Measurements from ENCODE around the gene SLFN13.

Gene SLFN13

DNA sequence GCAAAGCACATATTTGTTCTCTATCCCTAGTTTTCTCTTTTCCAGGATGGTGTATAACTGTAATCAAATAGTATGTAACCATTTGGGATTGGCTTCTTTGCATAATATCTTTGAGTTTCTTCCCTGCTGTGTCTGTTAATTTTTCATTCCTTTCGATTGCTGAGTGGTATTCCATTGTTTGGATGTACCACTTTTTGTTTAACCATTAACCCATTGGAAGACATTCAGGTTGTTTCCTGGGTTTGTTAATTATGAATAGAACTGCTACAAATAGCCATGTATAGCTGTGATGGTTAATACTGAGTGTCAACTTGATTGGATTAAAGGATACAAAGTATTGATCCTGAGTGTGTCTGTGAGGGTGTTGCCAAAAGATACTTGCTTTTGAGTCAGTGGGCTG, 4.6 kb upstream of the SLFN13 start:
- H3K4me3 ChIP-seq, result no peak overlapping the region
- TF ChIP-seq, protein P1, sequence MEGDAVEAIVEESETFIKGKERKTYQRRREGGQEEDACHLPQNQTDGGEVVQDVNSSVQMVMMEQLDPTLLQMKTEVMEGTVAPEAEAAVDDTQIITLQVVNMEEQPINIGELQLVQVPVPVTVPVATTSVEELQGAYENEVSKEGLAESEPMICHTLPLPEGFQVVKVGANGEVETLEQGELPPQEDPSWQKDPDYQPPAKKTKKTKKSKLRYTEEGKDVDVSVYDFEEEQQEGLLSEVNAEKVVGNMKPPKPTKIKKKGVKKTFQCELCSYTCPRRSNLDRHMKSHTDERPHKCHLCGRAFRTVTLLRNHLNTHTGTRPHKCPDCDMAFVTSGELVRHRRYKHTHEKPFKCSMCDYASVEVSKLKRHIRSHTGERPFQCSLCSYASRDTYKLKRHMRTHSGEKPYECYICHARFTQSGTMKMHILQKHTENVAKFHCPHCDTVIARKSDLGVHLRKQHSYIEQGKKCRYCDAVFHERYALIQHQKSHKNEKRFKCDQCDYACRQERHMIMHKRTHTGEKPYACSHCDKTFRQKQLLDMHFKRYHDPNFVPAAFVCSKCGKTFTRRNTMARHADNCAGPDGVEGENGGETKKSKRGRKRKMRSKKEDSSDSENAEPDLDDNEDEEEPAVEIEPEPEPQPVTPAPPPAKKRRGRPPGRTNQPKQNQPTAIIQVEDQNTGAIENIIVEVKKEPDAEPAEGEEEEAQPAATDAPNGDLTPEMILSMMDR (IDR thresholded peaks at IDR 0.05), result no peak
- no peak for DNase-seq (ENCODE audit: low spot score)
- H3K27ac ChIP-seq, result no peak overlapping the region

DNA sequence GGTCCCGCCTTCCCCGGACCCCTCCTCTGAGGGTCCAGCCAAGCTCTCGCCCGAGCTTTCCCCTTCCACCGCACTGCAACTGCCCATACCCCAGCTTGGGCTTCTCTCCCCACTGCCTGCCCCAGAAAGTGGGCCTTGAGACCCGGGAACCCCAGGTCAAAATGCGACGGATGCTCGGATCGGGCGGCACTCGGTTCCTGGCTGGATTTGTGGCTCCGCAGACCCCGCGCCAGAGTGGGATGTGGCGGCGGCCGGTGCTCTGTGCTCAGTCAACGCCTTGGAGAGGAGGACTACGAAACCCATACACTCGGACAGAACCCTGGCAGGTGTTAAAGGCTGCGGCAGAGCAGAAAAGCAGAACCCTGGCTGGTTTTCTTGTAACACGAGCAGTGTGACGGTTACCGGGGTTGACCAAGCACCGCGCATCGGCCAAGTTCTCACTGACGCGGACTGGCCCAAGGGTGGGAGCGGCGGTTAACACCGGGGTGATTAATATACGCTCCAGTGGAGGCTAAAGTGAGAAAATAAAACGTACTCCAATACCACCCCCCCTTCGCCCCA, 885 bp upstream of the SLFN13 start:
- H3K27ac ChIP-seq, result no peak overlapping the region
- TF ChIP-seq, protein P1 (IDR thresholded peaks at IDR 0.05), result no peak
- no peak for DNase-seq (ENCODE audit: low spot score)
- H3K4me3 ChIP-seq, result peak overlapping the region; percentile 85

DNA sequence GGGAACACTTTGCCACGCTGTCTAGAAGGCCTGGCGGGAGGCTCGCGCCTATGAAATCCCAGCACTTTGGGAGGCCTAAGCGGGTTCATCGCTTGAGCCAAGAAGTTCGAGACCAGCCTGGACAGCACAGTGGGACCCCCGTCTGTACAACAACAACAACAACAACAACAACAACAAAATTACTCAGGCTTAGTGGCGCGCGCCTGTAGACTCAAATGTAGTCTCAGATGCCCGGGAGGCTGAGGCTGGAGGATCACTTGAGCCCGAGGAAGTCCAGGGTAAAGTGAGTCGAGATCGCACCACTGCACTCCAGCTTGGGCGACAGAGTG, 297 bp upstream of the SLFN13 start:
- TF ChIP-seq, protein P1 (IDR thresholded peaks at IDR 0.05), result no peak

DNA sequence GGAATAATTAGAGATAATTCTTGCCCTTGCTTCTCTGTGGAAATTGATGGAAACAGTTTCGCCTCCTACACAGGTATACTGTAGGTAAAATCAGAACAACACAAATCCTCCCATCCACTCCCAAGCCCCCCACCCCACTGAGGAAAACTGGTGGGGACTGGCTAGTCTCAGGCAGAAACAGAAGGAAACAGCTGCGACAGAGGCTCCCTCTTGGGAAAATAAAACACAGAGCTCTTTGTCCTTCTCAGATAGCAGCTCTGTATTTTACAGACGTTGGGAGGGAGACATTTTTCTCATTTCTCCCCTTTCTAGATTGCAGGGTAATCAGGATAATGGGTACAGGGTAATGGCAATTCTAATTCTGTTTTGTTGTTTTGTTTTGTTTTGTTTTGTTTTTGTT, 1.1 kb downstream of the SLFN13 start:
- Histone ChIP-seq H3K27ac (no peak overlapping the region), H3K4me3 (no peak overlapping the region)
- DNase-seq (ENCODE audit: low spot score), result no peak

More for the DNA sequence above, 297 bp upstream of the SLFN13 start:
- H3K27ac ChIP-seq, result no peak overlapping the region
- DNase-seq (ENCODE audit: low spot score), result no peak
- peak overlapping the region; percentile 85 for H3K4me3 ChIP-seq

DNA sequence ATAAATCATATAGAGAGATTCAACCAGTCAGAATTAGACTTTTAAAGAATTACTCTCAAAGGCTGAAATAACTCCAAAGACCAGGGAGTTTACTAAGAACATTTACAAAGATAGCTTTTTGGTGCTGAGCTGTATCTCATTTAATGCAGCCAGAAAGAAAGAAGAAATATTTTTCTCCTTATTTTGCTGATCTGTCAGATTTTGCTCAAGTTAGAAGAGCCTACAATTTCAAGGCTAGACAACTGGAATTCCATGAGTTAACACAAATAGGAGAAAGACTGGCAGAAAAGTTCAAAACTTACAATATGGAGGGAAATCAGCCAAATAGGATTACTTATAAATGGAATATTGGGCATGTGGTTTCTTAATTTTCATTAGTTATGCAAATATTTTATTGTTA, 10.1 kb downstream of the SLFN13 start:
- DNase-seq (ENCODE audit: low spot score), result no peak
- TF ChIP-seq, protein P1 (IDR thresholded peaks at IDR 0.05), result no peak

More for the DNA sequence above, 1.1 kb downstream of the SLFN13 start:
- TF ChIP-seq, protein P1 (IDR thresholded peaks at IDR 0.05), result no peak

DNA sequence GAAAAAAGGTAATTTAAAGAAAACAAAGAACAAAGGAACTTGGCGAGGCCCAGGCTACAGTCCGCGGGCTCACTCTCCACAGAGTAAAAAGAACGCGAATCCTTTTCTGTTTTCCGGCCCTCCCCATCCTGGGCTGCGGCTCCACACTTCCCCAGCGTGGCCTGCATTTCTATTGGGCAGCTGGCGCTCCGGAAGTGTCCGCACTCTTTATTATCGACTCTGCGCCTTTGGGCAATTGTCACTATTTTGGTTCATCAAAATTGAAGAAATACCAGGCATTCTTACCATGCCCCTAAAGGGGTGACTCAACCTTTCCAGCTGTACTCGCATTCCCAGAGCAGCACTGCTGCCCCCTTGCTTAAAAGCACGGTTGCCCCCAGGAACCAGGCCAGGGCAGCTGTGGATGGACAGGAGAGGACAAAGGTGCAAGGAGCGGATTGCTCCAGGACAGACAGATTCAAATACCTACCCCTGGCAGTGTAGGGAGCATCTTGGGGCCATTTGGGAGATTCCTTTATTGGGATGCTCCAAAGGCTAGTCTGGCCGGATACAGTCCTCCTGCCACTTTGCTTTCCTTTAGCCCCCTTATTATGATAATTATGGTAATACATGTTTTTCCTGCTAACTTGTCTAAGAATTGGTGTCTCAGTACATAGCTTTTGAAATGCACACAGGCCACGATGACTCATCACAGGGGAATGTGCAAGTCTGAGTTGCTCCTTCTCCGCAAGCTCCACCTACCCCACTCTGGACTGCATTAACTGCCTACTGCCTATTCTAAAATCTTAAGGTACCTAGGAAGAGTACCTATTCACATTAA, 15.3 kb downstream of the SLFN13 start:
- peak overlapping the region; percentile 57 to 93 for H3K27ac ChIP-seq
- H3K4me3 ChIP-seq, result peak overlapping the region; percentile 88
- DNase-seq (ENCODE audit: low spot score), result peak; percentile 82
- TF ChIP-seq, protein P1 (IDR thresholded peaks at IDR 0.05), result no peak

More for the DNA sequence above, 10.1 kb downstream of the SLFN13 start:
- no peak overlapping the region for H3K4me3 ChIP-seq
- H3K27ac ChIP-seq, result no peak overlapping the region

All from coronary artery (tissue), 2 donors.